ENCODE data around the gene CLDN7. TPM values are rescaled to one million over a fixed set of nuclear protein-coding genes. Genes with fewer than 3 reads are reported as not detected.

CLDN7 gene
- total RNA-seq, 1 experiment from 2014 or later: 177 TPM

DNA sequence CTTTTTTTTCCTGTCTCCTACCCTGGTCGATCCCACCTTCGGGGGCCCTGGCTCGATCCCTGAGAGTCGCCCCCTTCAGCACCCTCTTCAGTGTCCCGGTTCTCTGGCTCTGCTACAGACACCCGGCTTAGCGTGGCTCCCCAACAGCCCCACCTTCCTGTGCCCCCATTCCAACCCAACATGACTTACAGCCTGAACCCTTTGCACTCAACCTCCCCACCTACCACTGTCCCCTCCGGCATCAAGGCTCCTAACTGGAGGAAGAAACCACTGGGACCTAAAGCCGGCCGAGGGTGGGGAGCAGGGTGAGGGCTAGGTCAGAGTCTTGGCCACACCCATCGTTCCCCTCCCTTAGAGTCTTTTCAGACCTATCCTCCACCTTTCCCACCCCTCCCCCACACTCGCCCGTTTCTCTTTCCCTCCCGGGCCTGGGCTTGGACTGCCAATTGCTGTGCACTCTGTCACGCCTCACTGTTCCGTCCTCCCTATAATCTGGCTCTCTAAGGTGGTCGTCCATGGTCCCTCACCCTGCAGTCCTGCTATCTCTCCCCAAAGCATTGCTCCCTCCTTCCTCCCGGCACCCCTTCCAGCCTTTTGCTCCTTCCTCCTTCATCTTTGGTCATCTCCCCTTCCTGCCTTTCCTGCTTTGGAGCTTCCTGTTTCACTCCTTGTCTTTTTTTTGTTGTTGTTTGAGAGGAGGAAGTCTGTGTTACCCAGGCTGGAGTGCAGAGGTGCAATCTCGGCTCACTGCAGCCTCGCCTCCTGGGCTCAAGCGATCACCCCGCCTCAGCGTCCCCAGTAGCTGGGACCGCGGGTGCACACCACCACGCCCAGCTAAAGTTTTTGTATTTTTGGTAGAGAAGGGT lies 890 bp upstream of the CLDN7 start:
- no peak overlapping the region for H3T11ph ChIP-seq (ENCODE audit: low read length)
- H3K23ac ChIP-seq (ENCODE audit: insufficient read length, low read depth, low read length): no peak overlapping the region
- Mint-ChIP-seq H3K36me3 (ENCODE audit: insufficient read depth in 1 of 3, low read depth in 3 of 3) (peaks cover 3 to 26% (median 25%) of the 10 kb centered on the region in 3 experiments), H3K9me3 (peaks cover 0 to 4% of the 10 kb centered on the region in 2 experiments; a peak in 1 of 5 replicates), H3K27ac (peak overlapping the region; percentile 95 to 100 (median 99)), H3K27me3 (ENCODE audit: low read depth) (peaks cover 2% of the 10 kb centered on the region; the same call in 1 of the 2 replicates), H3K4me3 (peak overlapping the region; percentile 86 to 93), H3K4me1 (peaks cover 32 to 48% of the 10 kb centered on the region in 2 experiments)
- WGBS (ENCODE audit: extremely low coverage, insufficient read length, low lambda C conversion rate): no CpG with 5 or more reads among the region's 26 CpGs
- peaks cover 25% of the 10 kb centered on the region for H3K23me2 ChIP-seq (ENCODE audit: insufficient read length, low read depth, low read length, poor library complexity, severe bottlenecking)
- no peak overlapping the region for H2BK15ac ChIP-seq (ENCODE audit: low read depth, low read length)
- no peak overlapping the region for H3K56ac ChIP-seq (ENCODE audit: insufficient read length, low read depth, low read length)
- H2AK5ac ChIP-seq (ENCODE audit: insufficient read length, low read length): no peak overlapping the region
- peak overlapping the region; percentile 68 for H3K9ac ChIP-seq (ENCODE audit: extremely low read depth, insufficient read length, low read length)
- H3K79me2 ChIP-seq (ENCODE audit: insufficient read depth, low read length): peaks cover 7% of the 10 kb centered on the region; the same call in 1 of the 2 replicates
- H3K27ac ChIP-seq (ENCODE audit: insufficient read length, low read depth, low read length): peak overlapping the region; percentile 6
- H3K79me1 ChIP-seq (ENCODE audit: insufficient read depth, low read depth, low read length, poor library complexity, severe bottlenecking): no peaks in the 10 kb centered on the region
- no peak overlapping the region for H2BK20ac ChIP-seq (ENCODE audit: low read depth, low read length, poor library complexity, severe bottlenecking)
- H3K18ac ChIP-seq (ENCODE audit: insufficient read length, low read depth, low read length): peak overlapping the region; percentile 61
- no peak overlapping the region for H2BK120ac ChIP-seq (ENCODE audit: low read depth, low read length, poor library complexity, severe bottlenecking)
- DNase-seq: peak; percentile 96
- no peaks in the 10 kb centered on the region for H3K9me3 ChIP-seq (ENCODE audit: control insufficient read depth, low read depth, low read length)
- H3K14ac ChIP-seq (ENCODE audit: insufficient read depth, low read length): peak overlapping the region; percentile 65
- H2BK5ac ChIP-seq (ENCODE audit: insufficient read length, low read length): no peak overlapping the region
- TF ChIP-seq, protein P1, sequence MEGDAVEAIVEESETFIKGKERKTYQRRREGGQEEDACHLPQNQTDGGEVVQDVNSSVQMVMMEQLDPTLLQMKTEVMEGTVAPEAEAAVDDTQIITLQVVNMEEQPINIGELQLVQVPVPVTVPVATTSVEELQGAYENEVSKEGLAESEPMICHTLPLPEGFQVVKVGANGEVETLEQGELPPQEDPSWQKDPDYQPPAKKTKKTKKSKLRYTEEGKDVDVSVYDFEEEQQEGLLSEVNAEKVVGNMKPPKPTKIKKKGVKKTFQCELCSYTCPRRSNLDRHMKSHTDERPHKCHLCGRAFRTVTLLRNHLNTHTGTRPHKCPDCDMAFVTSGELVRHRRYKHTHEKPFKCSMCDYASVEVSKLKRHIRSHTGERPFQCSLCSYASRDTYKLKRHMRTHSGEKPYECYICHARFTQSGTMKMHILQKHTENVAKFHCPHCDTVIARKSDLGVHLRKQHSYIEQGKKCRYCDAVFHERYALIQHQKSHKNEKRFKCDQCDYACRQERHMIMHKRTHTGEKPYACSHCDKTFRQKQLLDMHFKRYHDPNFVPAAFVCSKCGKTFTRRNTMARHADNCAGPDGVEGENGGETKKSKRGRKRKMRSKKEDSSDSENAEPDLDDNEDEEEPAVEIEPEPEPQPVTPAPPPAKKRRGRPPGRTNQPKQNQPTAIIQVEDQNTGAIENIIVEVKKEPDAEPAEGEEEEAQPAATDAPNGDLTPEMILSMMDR (conservative IDR thresholded peaks at IDR 0.05): no peak
- H4K20me1 ChIP-seq (ENCODE audit: control insufficient read depth, insufficient read depth, insufficient read length): no peaks in the 10 kb centered on the region
- H3K4ac ChIP-seq (ENCODE audit: low read depth, low read length): no peak overlapping the region
- peak overlapping the region; percentile 76 for H3K4me2 ChIP-seq (ENCODE audit: insufficient read depth, insufficient read length, low read length)
- H4K8ac ChIP-seq (replicated peaks; ENCODE audit: insufficient read length, low read depth, low read length): no peak overlapping the region
- H4K91ac ChIP-seq (ENCODE audit: insufficient read length, low read depth, low read length): no peak overlapping the region
- no peaks in the 10 kb centered on the region for H3K27me3 ChIP-seq (ENCODE audit: insufficient read depth, low read length)
- no peak overlapping the region for H2AFZ ChIP-seq (ENCODE audit: low read length)
- H3K4me1 ChIP-seq (ENCODE audit: insufficient read depth, low read length): peaks cover 4% of the 10 kb centered on the region; the same call in 1 of the 2 replicates
- H4K5ac ChIP-seq (ENCODE audit: insufficient read length, low read depth, low read length): no peak overlapping the region
- H2BK12ac ChIP-seq (ENCODE audit: insufficient read length, low read depth, low read length): no peak overlapping the region

Data from H9 (cell line).